H1 (cell line): ENCODE data around the gene GON4L.

Source experiments
- BCL11A ChIP-seq, 2 experiments: IDR thresholded peaks; one replicate each; pipeline ENCODE4 v1.6.1; 2011; ENCODE audit warnings: low read depth in 2 of 2, low read length in 2 of 2, mild to moderate bottlenecking in 2 of 2
- CTCF ChIP-seq, 3 experiments: IDR thresholded peaks; 1 replicate in 2 of 3; 2 replicates in 1 of 3; pipeline versions ENCODE4 v1.5.1 to v1.6.1; 2011; ENCODE audit warnings: low read length in 3 of 3, mild to moderate bottlenecking in 3 of 3, inconsistent platforms in 2 of 3, low read depth in 1 of 3, moderate library complexity in 1 of 3; ENCODE audit not compliant: insufficient read depth in 1 of 3; ENCODE audit errors: control extremely low read depth in 1 of 3
- MAFK ChIP-seq: IDR thresholded peaks from 2 replicates; pipeline ENCODE4 v1.6.1; 2012; ENCODE audit warnings: low read depth, mild to moderate bottlenecking, improper control_type of control experiment, low read length
- MAX ChIP-seq: IDR thresholded peaks from 2 replicates; pipeline ENCODE4 v1.6.1; 2012; ENCODE audit warnings: inconsistent platforms
- NRF1 ChIP-seq: IDR thresholded peaks from 2 replicates; pipeline ENCODE4 v1.6.1; 2011; ENCODE audit warnings: mild to moderate bottlenecking, low read depth, low read length, improper control_type of control experiment
- POLR2AphosphoS5 ChIP-seq: IDR thresholded peaks from 2 replicates; pipeline ENCODE4 v1.6.1; 2011; ENCODE audit warnings: low read depth, low read length
- RFX5 ChIP-seq: IDR thresholded peaks from 2 replicates; pipeline ENCODE4 v1.6.1; 2011; ENCODE audit warnings: low read depth, low read length, improper control_type of control experiment, borderline replicate concordance
- SIN3A ChIP-seq, 2 experiments: IDR thresholded peaks in 1 of 2; conservative IDR thresholded peaks in 1 of 2; 2 replicates each; pipeline ENCODE4 v1.6.1; 2011 to 2012; ENCODE audit warnings: low read length in 2 of 2, improper control_type of control experiment in 1 of 2, low read depth in 1 of 2, mild to moderate bottlenecking in 1 of 2

- no peak for TF ChIP-seq MAFK
- no peak for TF ChIP-seq NRF1
- no peak for TF ChIP-seq BCL11A (IDR thresholded peaks at IDR 0.05; ENCODE audit: low read depth in 2 of 2, low read length in 2 of 2)
- TF ChIP-seq RFX5, result no peak
- peak; percentile 72; the same call in 1 of the 2 replicates for TF ChIP-seq POLR2AphosphoS5
- no peak for TF ChIP-seq CTCF (IDR thresholded peaks at IDR 0.05; ENCODE audit: control extremely low read depth in 1 of 3, insufficient read depth in 1 of 3, low read depth in 1 of 3, low read length in 3 of 3)
- TF ChIP-seq MAX, result peak; percentile 30; the same call in 1 of the 2 replicates
- 0 out of 4 replicates have a peak, but pooled peaks of 1 of the 2 experiments have one; percentile 20 for TF ChIP-seq SIN3A (conservative IDR thresholded peaks at IDR 0.05 in 1 of 2, IDR thresholded peaks at IDR 0.05 in 1 of 2; ENCODE audit: low read depth in 1 of 2, low read length in 2 of 2)
Measured at GRCh38 chr1:155859881-155860871, 3.2 kb upstream of the GON4L start.
